ENCODE data around the gene PLIN5. TPM values are rescaled to one million over a fixed set of nuclear protein-coding genes. Genes with fewer than 3 reads are reported as not detected.

The PLIN5 gene
- total RNA-seq, 1 donor from 2014 or later, result 4.8 TPM

DNA sequence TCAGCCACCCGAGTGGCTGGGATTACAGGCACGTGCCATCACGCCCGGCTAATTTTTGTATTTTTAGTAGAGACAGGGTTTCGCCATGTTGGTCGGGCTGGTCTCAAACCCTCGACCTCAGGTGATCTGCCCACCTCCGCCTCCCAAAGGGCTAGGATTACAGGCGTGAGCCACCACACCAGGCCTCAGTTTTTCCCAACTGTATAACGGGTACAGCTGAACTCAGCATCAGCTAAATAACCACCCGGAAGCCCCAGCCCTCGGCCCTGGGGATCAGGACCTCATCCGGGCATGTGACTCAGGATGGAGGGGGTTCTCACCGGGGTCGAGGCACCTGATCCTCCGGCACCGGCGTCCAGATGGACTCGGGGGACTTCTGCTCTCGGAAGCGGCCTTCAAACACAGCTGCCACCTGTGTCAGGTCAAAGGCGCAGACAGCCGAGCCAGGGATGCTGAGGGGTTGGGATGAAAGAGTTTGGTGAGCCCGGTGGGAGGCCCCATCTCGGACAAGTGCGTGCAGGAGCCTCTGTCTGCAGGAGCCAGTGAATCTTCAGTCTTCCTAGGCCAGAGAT is 15.5 kb upstream of the PLIN5 start:
- Mint-ChIP-seq H3K9me3 (peaks cover 5% of the 10 kb centered on the region), H3K4me3 (no peak overlapping the region), H3K27ac (ENCODE audit: unreplicated experiment) (no peak overlapping the region), H3K36me3 (ENCODE audit: low read depth) (peaks cover 12% of the 10 kb centered on the region), H3K27me3 (ENCODE audit: low read depth) (no peaks in the 10 kb centered on the region), H3K4me1 (no peaks in the 10 kb centered on the region)
- DNase-seq (ENCODE audit: low read depth, low spot score), result no peak
- TF ChIP-seq, protein P1, sequence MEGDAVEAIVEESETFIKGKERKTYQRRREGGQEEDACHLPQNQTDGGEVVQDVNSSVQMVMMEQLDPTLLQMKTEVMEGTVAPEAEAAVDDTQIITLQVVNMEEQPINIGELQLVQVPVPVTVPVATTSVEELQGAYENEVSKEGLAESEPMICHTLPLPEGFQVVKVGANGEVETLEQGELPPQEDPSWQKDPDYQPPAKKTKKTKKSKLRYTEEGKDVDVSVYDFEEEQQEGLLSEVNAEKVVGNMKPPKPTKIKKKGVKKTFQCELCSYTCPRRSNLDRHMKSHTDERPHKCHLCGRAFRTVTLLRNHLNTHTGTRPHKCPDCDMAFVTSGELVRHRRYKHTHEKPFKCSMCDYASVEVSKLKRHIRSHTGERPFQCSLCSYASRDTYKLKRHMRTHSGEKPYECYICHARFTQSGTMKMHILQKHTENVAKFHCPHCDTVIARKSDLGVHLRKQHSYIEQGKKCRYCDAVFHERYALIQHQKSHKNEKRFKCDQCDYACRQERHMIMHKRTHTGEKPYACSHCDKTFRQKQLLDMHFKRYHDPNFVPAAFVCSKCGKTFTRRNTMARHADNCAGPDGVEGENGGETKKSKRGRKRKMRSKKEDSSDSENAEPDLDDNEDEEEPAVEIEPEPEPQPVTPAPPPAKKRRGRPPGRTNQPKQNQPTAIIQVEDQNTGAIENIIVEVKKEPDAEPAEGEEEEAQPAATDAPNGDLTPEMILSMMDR (conservative IDR thresholded peaks at IDR 0.05), result no peak

DNA sequence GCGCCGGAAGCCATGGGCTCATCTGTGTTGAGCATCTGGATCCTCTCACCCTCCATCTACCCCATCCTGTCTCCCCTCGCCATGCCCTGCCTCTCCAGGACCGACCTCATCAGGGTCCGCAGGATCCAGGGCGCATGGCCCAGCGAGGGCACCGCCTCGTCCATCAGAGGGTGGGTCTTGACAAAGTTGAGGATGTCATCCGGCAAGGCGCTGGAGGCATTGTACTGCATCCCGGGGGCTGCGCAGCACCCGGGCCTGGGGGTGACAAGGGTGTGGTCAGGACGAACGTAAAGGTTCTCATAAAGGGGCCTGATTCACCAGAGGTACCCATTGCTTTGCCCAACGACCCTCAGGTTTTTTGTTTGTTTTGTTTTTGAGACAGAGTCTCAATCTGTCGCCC is 15.0 kb upstream of the PLIN5 start:
- no peak for DNase-seq (ENCODE audit: low read depth, low spot score)
- Mint-ChIP-seq H3K27ac (ENCODE audit: unreplicated experiment) (no peak overlapping the region), H3K9me3 (peaks cover 5% of the 10 kb centered on the region), H3K4me1 (no peaks in the 10 kb centered on the region), H3K36me3 (ENCODE audit: low read depth) (peaks cover 12% of the 10 kb centered on the region), H3K27me3 (ENCODE audit: low read depth) (no peaks in the 10 kb centered on the region), H3K4me3 (no peak overlapping the region)
- TF ChIP-seq, protein P1 (conservative IDR thresholded peaks at IDR 0.05), result no peak

GRCh38 chr19:4548238-4548584 is 13.2 kb upstream of the PLIN5 start:
- Mint-ChIP-seq H3K9me3 (peaks cover 5% of the 10 kb centered on the region), H3K27me3 (ENCODE audit: low read depth) (no peaks in the 10 kb centered on the region), H3K27ac (ENCODE audit: unreplicated experiment) (no peak overlapping the region), H3K36me3 (ENCODE audit: low read depth) (peaks cover 5% of the 10 kb centered on the region), H3K4me3 (no peak overlapping the region), H3K4me1 (no peaks in the 10 kb centered on the region)
- TF ChIP-seq, protein P1 (conservative IDR thresholded peaks at IDR 0.05), result no peak
- DNase-seq (ENCODE audit: low read depth, low spot score), result no peak

DNA sequence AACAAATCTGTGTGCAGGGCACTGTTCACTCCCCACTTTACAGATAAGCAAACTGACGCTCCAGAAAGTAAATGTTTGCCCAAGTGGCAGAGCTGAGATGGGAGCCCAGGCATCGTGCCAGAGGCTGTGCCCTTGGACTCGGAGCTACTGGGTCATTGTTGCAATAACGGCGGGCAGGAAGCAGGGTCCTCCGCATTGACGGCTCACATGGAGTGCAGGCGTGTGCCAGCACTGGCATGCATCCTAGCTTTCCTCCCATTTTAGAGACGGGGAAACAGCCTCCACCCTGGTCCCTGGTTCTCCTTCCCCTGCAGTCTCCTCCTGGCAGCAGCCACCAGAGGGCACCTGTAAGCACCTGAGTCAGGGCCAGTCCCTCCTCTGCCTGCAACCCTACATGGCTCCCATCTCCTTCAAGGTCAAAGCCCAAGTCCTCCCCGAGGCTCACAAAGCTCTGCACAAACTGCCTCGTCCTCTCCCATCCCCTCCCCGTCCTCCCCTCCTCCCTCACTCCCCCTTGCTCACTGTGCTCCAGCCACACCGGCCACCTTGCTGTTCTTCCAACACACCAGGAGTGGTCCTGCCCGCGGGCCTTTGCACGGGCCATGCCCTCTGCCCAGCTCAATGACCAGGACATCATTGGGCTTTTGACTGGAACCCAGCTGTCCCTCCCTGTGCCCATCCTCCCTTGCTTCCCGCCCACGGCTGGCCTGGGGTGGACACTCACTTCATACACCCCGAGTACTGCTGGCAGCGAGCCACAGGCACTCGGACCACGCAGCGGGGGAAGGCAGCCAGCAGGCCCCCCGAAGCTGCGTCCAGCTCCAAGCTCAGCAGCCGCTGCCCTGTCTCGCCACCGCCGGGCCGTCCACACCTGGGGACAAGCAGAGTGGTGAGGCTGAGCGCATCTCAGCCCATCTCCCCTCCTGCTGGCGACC is 12.5 kb upstream of the PLIN5 start:
- no peak overlapping the region for H3K4me3 Mint-ChIP-seq
- H3K27ac Mint-ChIP-seq (ENCODE audit: unreplicated experiment), result no peak overlapping the region
- no peaks in the 10 kb centered on the region for H3K4me1 Mint-ChIP-seq
- TF ChIP-seq, protein P1 (conservative IDR thresholded peaks at IDR 0.05), result peak; percentile 32
- no peaks in the 10 kb centered on the region for H3K9me3 Mint-ChIP-seq
- DNase-seq (ENCODE audit: low read depth, low spot score), result no peak
- no peaks in the 10 kb centered on the region for H3K27me3 Mint-ChIP-seq (ENCODE audit: low read depth)
- no peaks in the 10 kb centered on the region for H3K36me3 Mint-ChIP-seq (ENCODE audit: low read depth)

DNA sequence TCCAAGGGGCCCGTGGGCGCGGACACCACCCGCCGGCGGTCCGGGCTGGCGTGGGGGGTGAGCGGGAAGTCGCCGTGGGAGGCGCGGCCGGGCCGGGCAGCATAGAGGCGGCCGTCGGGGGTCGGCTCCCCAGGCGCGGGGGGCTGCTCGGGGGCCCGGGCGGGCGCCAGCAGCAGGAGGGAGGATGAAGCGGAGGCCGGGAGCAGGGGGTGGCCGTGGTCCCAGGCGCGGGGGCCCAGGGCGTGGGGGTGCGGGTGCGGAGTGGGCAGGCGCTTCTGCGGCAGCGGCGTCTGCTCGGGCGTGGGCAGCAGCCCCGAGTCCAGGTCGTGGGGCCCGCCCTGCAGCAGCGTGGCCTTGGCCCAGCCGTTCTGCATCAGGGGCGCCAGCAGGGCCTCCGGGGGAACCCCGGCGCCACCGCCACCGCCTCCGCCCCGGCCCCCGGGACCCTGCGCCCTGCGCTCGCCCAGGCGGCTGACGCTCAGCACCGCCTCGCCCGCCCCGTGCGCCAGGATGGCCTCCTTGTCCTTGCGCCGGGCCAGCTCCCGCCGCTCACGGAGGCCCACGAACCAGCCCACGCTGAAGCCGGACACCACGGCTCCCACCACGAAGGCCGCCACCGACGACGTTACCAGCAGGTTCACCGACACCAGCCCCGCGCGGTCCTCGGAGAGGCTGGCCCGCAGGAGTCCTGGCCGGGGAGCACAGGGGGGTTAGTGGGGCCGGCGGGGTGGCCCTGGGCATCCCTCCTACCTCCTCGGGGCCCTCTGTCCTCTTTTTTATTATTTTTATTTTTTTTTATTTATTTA is 9.0 kb upstream of the PLIN5 start:
- Mint-ChIP-seq H3K36me3 (ENCODE audit: low read depth) (no peaks in the 10 kb centered on the region), H3K9me3 (no peaks in the 10 kb centered on the region), H3K4me1 (peaks cover 5% of the 10 kb centered on the region), H3K27ac (ENCODE audit: unreplicated experiment) (no peak overlapping the region), H3K4me3 (no peak overlapping the region), H3K27me3 (ENCODE audit: low read depth) (no peaks in the 10 kb centered on the region)
- DNase-seq (ENCODE audit: low read depth, low spot score), result no peak
- TF ChIP-seq, protein P1 (conservative IDR thresholded peaks at IDR 0.05), result no peak
